ENCODE data around the gene PLSCR2.

DNA sequence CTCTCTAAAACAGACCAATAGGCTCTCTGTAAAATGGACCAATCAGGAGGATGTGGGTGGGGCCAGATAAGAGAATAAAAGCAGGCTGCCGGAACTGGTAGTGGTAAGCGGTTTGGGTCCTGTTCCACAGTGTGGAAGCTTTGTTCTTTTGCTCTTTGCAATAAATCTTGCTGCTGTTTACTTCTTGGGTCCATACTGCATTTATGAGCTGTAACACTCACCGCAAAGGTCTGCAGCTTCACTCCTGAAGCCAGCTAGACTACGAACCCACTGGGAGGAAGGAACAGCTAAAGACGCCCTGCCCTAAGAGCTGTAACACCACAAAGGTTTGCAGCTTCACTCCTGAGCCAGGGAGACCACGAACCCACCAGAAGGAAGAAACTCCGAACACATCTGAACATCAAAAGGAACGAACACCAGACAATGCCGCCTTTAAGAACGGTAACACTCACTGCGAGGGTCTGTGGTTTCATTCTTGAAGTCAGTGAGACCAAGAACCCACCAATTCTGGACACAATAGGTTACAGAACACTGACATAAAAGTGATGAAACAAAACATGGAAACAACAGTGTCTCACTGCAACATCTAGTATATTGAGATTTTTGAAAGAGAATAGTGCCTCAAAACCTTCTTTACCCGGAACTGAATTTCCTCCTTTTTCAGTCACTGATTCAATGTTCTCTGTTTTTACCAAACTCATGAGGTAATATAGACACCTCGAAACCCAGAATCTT is 28.8 kb upstream of the PLSCR2 start:
- TF ChIP-seq KLF10 (tag by site-specific recombination; IDR thresholded peaks at IDR 0.05) = no peak
- TF ChIP-seq ZNF155 (tag by site-specific recombination; IDR thresholded peaks at IDR 0.05) = no peak
- TF ChIP-seq ZNF510 (tag by site-specific recombination; IDR thresholded peaks at IDR 0.05; ENCODE audit: insufficient replicate concordance) = no peak
- TF ChIP-seq ZNF660 (tag by site-specific recombination; IDR thresholded peaks at IDR 0.05) = no peak
- no peak for TF ChIP-seq CTCF (tag by site-specific recombination; IDR thresholded peaks at IDR 0.05)
- TF ChIP-seq, protein P1, sequence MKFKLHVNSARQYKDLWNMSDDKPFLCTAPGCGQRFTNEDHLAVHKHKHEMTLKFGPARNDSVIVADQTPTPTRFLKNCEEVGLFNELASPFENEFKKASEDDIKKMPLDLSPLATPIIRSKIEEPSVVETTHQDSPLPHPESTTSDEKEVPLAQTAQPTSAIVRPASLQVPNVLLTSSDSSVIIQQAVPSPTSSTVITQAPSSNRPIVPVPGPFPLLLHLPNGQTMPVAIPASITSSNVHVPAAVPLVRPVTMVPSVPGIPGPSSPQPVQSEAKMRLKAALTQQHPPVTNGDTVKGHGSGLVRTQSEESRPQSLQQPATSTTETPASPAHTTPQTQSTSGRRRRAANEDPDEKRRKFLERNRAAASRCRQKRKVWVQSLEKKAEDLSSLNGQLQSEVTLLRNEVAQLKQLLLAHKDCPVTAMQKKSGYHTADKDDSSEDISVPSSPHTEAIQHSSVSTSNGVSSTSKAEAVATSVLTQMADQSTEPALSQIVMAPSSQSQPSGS (tag by site-specific recombination; IDR thresholded peaks at IDR 0.05; ENCODE audit: low read depth) = no peak
- no peak for TF ChIP-seq ZNF501 (tag by site-specific recombination; IDR thresholded peaks at IDR 0.05)
- TF ChIP-seq ZNF335 (tag by site-specific recombination; conservative IDR thresholded peaks at IDR 0.05) = no peak
- TF ChIP-seq ZNF600 (tag by site-specific recombination; IDR thresholded peaks at IDR 0.05) = no peak
- no peak for TF ChIP-seq REST (tag by site-specific recombination; IDR thresholded peaks at IDR 0.05)
- TF ChIP-seq ZBTB20 (tag by site-specific recombination; IDR thresholded peaks at IDR 0.05) = no peak
- TF ChIP-seq, protein P2, sequence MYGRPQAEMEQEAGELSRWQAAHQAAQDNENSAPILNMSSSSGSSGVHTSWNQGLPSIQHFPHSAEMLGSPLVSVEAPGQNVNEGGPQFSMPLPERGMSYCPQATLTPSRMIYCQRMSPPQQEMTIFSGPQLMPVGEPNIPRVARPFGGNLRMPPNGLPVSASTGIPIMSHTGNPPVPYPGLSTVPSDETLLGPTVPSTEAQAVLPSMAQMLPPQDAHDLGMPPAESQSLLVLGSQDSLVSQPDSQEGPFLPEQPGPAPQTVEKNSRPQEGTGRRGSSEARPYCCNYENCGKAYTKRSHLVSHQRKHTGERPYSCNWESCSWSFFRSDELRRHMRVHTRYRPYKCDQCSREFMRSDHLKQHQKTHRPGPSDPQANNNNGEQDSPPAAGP (tag by site-specific recombination; IDR thresholded peaks at IDR 0.05) = no peak
- no peak for TF ChIP-seq ZNF311 (tag by site-specific recombination; IDR thresholded peaks at IDR 0.05; ENCODE audit: borderline replicate concordance)
- TF ChIP-seq ZBTB21 (tag by site-specific recombination; IDR thresholded peaks at IDR 0.05) = no peak
